GM23248 (cell line): Measurements from ENCODE around the gene UCMA. TPM values are rescaled to one million over a fixed set of nuclear protein-coding genes. Genes with fewer than 3 reads are reported as not detected.

Experiments used
- DNase-seq: peaks from one replicate; pipeline ENCODE4 v3.0.0-alpha.2; 2015
- H2AFZ ChIP-seq: fragments of 200-600 bp; sonication (generic); 2 replicates; pipeline ENCODE4 v1.6.1; 2016; ENCODE audit warnings: antibody characterized with exemption
- H3F3A ChIP-seq: fragments of 200-600 bp; sonication (generic); 2 replicates; pipeline ENCODE4 v1.6.1; 2016; ENCODE audit warnings: mild to moderate bottlenecking, antibody characterized with exemption, mixed run types; ENCODE audit not compliant: insufficient read depth
- H3K27ac ChIP-seq: fragments of 200-600 bp; sonication (generic); 2 replicates; pipeline ENCODE4 v1.5.1; 2016; ENCODE audit warnings: mild to moderate bottlenecking
- H3K27me3 ChIP-seq: fragments of 200-600 bp; sonication (generic); replicated peaks from 2 replicates; pipeline ENCODE4 v1.6.1; 2016; ENCODE audit warnings: mild to moderate bottlenecking; ENCODE audit not compliant: insufficient read depth
- H3K36me3 ChIP-seq: fragments of 200-600 bp; sonication (generic); 2 replicates; pipeline ENCODE4 v1.6.1; 2016; ENCODE audit warnings: low read depth, mild to moderate bottlenecking
- H3K4me1 ChIP-seq: fragments of 200-600 bp; sonication (generic); 2 replicates; pipeline ENCODE4 v1.6.1; 2016; ENCODE audit warnings: mild to moderate bottlenecking; ENCODE audit not compliant: insufficient read depth
- H3K4me2 ChIP-seq: fragments of 200-600 bp; sonication (generic); one replicate; pipeline ENCODE4 v1.6.1; 2016; ENCODE audit warnings: mild to moderate bottlenecking; ENCODE audit not compliant: unreplicated experiment
- H3K4me3 ChIP-seq: fragments of 200-600 bp; sonication (generic); 2 replicates; pipeline ENCODE4 v1.5.1; 2016; ENCODE audit warnings: mild to moderate bottlenecking
- H3K79me2 ChIP-seq: fragments of 200-600 bp; sonication (generic); 2 replicates; pipeline ENCODE4 v1.6.1; 2016; ENCODE audit warnings: mild to moderate bottlenecking; ENCODE audit not compliant: insufficient read depth
- H3K9ac ChIP-seq: fragments of 200-600 bp; sonication (generic); 2 replicates; pipeline ENCODE4 v1.6.1; 2016; ENCODE audit warnings: mild to moderate bottlenecking
- H3K9me2 ChIP-seq: fragments of 200-600 bp; sonication (generic); 2 replicates; pipeline ENCODE4 v1.6.1; 2016; ENCODE audit warnings: mixed run types, mild to moderate bottlenecking, moderate library complexity; ENCODE audit not compliant: insufficient read depth
- H3K9me3 ChIP-seq: fragments of 200-600 bp; sonication (generic); one replicate; pipeline ENCODE4 v1.6.1; 2017; ENCODE audit warnings: low read depth
- H4K20me1 ChIP-seq: fragments of 200-600 bp; sonication (generic); 2 replicates; pipeline ENCODE4 v1.6.0; 2016; ENCODE audit not compliant: insufficient read depth
- EZH2 ChIP-seq: fragments of 200-600 bp; sonication (generic); IDR thresholded peaks from 2 replicates; pipeline ENCODE4 v1.6.1; 2018; ENCODE audit warnings: antibody characterized with exemption, mild to moderate bottlenecking; ENCODE audit not compliant: insufficient read depth, poor library complexity, severe bottlenecking
- EZH2phosphoT487 ChIP-seq: fragments of 200-600 bp; sonication (generic); IDR thresholded peaks from 2 replicates; pipeline ENCODE4 v1.6.1; 2018; ENCODE audit warnings: antibody characterized with exemption, moderate library complexity, mild to moderate bottlenecking, low read depth; ENCODE audit not compliant: insufficient read depth
- WGBS, 2 experiments: methylation state at CpG; one replicate each; pipeline ENCODE4 v1.1.6; 2015 to 2017; ENCODE audit warnings: low lambda C conversion rate in 2 of 2, low coverage in 1 of 2; ENCODE audit errors: missing lambda C conversion rate in 2 of 2; 5-methylcytosine and 5-hydroxymethylcytosine counted together
- in situ Hi-C: fragments of 300-500 bp; cut with MboI; formaldehyde crosslinking; loops from 2 replicates; pipeline ENCODE4 v1.15.0; 2020
- polyA plus RNA-seq: library from polyadenylated mRNA; unstranded; fragments of >200 nt; fragmentation: Nextera tagmentation; extraction: Ambion mirVana; gene quantifications from 2 replicates; pipeline ENCODE4 v1.2.1, GENCODE V29; 2016
- total RNA-seq: library from RNA; depleted of rRNA; stranded (reverse); fragments of >200 nt; shearing (Covaris generic); gene quantifications from 2 replicates; pipeline ENCODE4 v1.2.3, GENCODE V29; 2014

The UCMA gene
- total and polyA plus RNA-seq, 2 experiments from 2014 or later = not detected

- 46 to 47% methylated on average over 12 of the region's 12 CpGs for WGBS, 2 experiments
- DNase-seq = peak; percentile 14
- in situ Hi-C loops = no loop called here
- H3F3A ChIP-seq = no peaks in the 10 kb centered on the region
- H3K9me3 ChIP-seq = no peaks in the 10 kb centered on the region
- no peak overlapping the region for H2AFZ ChIP-seq
- H3K9me2 ChIP-seq = no peaks in the 10 kb centered on the region
- no peak overlapping the region for H3K9ac ChIP-seq
- no peak overlapping the region for H3K27ac ChIP-seq
- H3K79me2 ChIP-seq = no peaks in the 10 kb centered on the region
- no peak overlapping the region for H3K4me2 ChIP-seq
- no peaks in the 10 kb centered on the region for H3K36me3 ChIP-seq
- TF ChIP-seq EZH2 = no peak
- TF ChIP-seq EZH2phosphoT487 = no peak
- no peaks in the 10 kb centered on the region for H4K20me1 ChIP-seq
- H3K27me3 ChIP-seq = no peaks in the 10 kb centered on the region
- H3K4me3 ChIP-seq = no peak overlapping the region
- H3K4me1 ChIP-seq = no peaks in the 10 kb centered on the region
Measured at GRCh38 chr10:13219685-13220670, 14.2 kb downstream of the UCMA start.

DNA sequence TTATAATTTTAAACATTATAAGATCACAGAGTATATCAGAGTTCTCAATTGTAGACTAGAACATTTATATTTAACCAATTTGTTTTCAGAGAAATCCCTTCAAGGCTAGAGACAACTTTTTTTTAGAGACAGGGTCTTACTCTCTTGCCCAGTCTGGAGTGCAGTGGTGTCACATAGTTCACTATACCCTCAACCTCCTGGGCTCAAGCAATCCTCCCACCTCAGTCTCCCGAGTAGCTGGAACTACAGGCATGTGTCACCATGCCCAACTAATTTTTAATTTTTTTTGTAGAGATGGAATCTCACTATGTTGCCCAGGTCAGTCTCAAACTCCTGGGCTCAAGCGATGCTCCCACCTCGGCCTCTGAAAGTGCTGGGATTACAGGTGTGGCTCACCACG is 15.3 kb downstream of the UCMA start:
- in situ Hi-C loops = no loop called here
- H4K20me1 ChIP-seq = no peaks in the 10 kb centered on the region
- H3K36me3 ChIP-seq = no peaks in the 10 kb centered on the region
- DNase-seq = no peak
- H3K9me3 ChIP-seq = no peaks in the 10 kb centered on the region
- H3K27me3 ChIP-seq = no peaks in the 10 kb centered on the region
- no peak overlapping the region for H2AFZ ChIP-seq
- H3K4me3 ChIP-seq = no peak overlapping the region
- 92 to 98% methylated on average over 4 of the region's 4 CpGs for WGBS, 2 experiments
- H3K4me2 ChIP-seq = no peak overlapping the region
- H3K4me1 ChIP-seq = no peaks in the 10 kb centered on the region
- TF ChIP-seq EZH2phosphoT487 (no peak), EZH2 (no peak)
- no peaks in the 10 kb centered on the region for H3K79me2 ChIP-seq
- H3K9ac ChIP-seq = no peak overlapping the region
- no peaks in the 10 kb centered on the region for H3K9me2 ChIP-seq
- no peak overlapping the region for H3K27ac ChIP-seq
- H3F3A ChIP-seq = no peaks in the 10 kb centered on the region

GRCh38 chr10:13213163-13213562 is 21.0 kb downstream of the UCMA start:
- DNase-seq = no peak
- in situ Hi-C loops = no loop called here
- Histone ChIP-seq H3K9me3 (no peaks in the 10 kb centered on the region), H3K79me2 (no peaks in the 10 kb centered on the region), H3K9ac (no peak overlapping the region), H3K27me3 (no peaks in the 10 kb centered on the region), H3K9me2 (no peaks in the 10 kb centered on the region), H3K4me1 (no peaks in the 10 kb centered on the region), H3F3A (no peaks in the 10 kb centered on the region), H3K4me3 (no peak overlapping the region), H2AFZ (no peak overlapping the region), H3K27ac (no peak overlapping the region), H4K20me1 (no peaks in the 10 kb centered on the region), H3K36me3 (no peaks in the 10 kb centered on the region), H3K4me2 (no peak overlapping the region)
- TF ChIP-seq EZH2 = no peak
- TF ChIP-seq EZH2phosphoT487 = no peak
- 88 to 89% methylated on average over 7 of the region's 7 CpGs for WGBS, 2 experiments

DNA sequence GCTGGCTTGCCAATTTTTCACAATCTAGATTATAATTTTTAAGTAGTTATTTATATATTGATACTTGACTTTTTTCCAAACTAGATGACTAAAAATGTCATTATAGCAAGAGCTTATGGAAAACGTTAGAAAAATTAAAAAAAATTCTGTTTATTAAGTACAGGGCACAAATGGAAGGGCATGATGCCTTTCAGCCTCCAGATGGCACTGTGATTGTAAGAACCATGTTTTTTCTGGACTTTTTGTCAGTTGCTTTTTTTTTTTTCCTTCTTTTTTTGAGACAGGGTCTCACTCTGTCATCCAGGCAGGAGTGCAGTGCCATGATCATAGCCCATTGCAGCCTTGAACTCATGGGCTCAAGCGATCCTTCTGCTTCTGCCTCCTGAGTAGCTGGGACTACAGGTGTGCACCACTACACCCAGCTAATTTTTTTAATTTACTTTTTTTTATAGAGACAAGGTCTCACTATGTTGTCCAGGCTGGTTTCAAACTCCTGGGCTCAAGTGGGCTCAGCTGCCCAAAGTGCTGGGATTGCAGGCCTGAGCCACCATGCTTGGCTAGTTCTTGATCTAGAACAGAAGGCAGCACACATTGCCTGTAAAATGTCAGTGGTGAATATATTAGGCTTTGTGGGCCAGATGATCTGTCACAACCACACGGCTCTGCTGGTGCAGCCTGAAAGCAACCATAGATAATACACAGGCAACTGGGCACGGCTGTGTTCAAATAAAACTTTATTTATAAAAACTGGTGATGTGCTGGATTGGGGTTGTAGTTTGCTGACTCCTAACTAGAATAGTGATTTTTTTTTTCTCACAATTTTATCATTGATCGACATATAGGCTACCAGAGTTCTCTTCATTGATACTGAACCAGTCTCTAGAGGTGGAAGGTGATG is 27.4 kb downstream of the UCMA start:
- 68 to 74% methylated on average over 5 of the region's 5 CpGs for WGBS, 2 experiments

More for the DNA sequence above, 27.4 kb downstream of the UCMA start:
- no peaks in the 10 kb centered on the region for H3K4me1 ChIP-seq
- H3K79me2 ChIP-seq = no peaks in the 10 kb centered on the region
- no peak for TF ChIP-seq EZH2phosphoT487
- TF ChIP-seq EZH2 = no peak
- H3K27me3 ChIP-seq = no peaks in the 10 kb centered on the region
- no peak overlapping the region for H3K27ac ChIP-seq
- H4K20me1 ChIP-seq = no peaks in the 10 kb centered on the region
- H3K9me3 ChIP-seq = no peaks in the 10 kb centered on the region
- H3K36me3 ChIP-seq = no peaks in the 10 kb centered on the region
- H3K4me3 ChIP-seq = no peak overlapping the region
- no peaks in the 10 kb centered on the region for H3F3A ChIP-seq
- in situ Hi-C loops = no loop called here
- H3K9me2 ChIP-seq = no peaks in the 10 kb centered on the region
- H3K4me2 ChIP-seq = no peak overlapping the region
- no peak overlapping the region for H3K9ac ChIP-seq
- H2AFZ ChIP-seq = no peak overlapping the region
- DNase-seq = peak; percentile 68
